Islet of Langerhans (tissue), 1 donor: Measurements from ENCODE around the gene OR8A1.

Experiments
- FAIRE-seq: peaks from one replicate; lab custom pipeline; 2011; peaks lifted over from hg19 to GRCh38; lab: Jason Lieb, UNC

OR8A1 gene

DNA sequence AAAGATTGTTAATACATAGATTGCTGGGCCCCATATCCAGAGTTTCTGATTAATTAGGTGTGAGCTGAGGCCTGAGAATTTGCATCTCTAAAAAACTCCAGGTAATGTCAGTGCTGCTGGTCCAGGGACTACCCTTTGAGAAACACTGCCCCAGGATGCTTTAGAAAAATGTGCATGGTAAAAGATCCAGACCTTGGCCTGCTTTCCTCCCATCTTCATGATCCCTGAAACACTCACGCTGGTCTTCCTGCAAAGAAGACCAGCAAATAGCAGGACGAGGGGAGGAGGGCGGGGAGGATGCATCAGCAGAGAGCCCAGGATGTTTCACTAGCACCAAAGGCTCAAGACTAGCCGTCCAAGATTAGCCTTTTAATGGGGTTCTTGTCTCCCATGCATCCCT lies at the start of gene OR8A1:
OR8A1 (plus strand) TSS at position 301 of the 400 bp plus-strand sequence. CDS start 123 bp downstream, outside the sequence.
- no peak for FAIRE-seq

DNA sequence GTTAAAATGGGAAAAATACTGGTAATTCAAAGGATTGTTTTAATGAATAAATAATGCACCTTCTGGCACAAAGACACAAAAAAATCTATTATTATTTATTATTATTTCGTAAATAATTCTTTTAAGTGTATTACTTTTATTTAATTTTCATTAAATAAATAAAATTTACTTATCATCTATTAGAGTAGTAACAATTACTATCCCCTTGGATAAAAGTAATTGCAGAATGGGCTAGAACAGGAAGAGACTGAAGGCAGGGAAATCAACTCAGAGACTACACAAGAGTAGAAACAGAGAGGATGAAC lies 49.3 kb upstream of the OR8A1 start:
- no peak for FAIRE-seq

DNA sequence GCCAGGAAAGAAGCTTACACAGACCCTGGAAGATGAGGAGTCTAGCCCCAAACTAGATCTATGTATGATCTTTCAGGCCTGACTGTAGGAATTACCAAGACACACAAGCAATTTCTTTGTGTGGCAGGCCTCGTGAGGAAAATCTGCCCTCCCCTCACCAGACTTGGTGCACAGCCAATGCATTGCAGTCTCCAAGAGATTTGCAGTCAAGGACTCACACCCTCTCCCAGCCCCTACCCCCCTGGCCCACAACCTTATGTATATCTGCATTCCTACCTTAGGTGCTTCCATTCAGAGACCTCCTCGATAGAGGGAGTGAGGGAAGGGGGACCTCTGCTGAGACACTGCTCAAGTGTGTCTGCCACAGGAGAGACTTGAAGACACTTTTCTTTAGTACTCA lies 36.2 kb upstream of the OR8A1 start:
- no peak for FAIRE-seq

DNA sequence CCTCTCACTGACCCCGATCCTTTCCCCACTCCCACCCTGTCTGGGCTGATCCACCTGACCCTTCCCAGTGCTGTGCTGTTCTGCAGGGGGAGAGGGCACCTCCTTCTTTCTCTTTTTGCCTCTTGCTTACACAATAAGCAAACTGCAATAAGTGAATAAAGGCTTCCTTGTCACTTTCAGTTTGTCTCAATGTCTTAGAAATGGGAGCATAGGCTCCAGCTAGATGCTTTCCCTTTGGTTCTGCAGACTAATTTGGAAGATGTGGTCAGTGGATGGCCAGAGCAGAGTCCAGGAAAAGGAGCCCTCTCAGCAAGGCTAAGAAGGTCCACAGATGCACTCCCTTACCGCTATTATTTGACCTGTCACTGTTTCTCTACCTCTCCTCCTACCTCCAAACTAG lies 35.7 kb upstream of the OR8A1 start:
- FAIRE-seq = no peak

DNA sequence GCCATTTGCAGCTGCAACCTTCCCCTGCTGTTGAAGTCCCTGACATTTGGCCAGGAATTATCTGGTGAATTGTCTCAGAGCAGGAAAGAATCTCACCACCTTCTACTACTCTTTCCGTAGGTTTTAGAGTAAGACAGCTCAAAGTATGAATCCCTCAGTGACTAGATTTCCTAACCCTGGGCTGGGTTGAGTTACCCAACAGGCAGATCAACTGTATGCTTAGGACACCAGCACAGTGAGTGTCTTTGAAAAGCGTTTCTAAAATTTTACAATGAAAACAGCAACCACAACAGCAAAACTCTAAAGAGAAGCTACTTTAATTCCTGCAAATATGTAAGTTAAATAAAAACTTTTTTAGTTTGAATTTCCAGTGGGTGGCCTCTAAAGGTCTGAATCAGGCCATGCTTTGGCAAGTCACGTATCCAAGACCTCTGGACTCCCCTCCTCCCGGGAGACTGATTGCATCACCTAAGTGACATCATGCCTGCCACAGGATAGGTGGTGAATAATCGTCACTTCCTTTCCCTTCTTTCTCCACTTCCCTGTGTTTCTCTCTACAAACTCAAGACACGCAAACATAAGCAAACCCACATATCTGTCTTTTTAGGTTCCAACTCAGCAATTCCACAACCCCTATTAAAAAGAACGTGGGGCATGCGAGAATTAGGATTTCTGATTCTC lies 34.1 kb upstream of the OR8A1 start:
- no peak for FAIRE-seq

DNA sequence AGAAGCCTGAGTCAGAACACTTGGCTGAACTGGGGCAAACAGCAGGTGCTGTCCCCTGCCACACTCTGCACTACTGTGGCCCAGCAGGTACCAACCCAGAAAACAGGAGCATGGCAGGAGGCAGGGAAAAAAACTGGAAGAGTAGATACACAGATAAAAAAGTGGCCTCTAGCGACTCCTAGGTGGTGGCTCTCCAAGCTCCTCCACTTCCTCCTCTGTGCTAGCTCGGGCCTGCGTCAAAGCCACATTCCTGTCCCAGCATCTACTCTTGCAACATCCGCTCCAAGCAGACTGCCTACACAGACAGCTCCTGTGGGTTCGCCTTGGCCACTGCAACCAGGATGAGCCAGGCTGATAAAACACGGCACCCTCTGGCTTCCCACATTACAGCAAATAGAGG lies 33.3 kb upstream of the OR8A1 start:
- no peak for FAIRE-seq

DNA sequence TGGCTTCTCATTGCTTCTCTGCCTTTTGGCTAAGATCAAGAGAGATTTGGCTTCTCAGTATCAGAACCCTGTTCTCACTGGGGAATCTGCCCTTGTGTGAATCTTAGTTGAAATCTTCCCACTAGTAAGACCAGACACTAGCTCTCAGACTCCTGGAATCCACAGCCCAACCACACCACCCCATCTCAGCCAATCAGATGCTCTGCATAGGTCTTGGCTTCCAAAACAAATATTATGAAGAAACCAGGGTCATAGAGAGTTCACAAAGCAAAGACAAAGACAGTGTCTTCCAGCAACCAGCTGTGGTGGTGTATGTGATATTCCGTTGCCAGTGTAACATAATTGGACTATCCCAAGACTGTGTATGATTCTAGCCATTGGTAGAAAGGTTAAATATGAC lies 31.8 kb upstream of the OR8A1 start:
- no peak for FAIRE-seq

DNA sequence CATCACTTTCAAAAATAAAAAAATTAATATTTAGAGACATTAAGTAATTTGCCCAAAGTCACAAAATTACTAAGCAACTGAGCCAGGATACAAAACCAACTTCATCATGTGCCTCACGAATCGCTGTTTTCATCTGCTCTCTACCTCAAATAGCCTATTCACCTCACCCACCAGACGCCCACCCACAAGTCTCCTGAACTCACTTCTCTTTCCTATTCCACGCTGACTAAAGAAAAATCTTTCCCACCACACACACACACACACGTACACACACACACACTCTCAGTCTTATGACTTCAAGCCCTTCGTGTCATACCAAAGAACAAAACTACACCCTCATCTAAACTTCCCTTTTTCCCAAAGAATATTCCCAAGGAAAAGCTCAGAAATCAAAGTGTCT lies 28.6 kb upstream of the OR8A1 start:
- FAIRE-seq = no peak

DNA sequence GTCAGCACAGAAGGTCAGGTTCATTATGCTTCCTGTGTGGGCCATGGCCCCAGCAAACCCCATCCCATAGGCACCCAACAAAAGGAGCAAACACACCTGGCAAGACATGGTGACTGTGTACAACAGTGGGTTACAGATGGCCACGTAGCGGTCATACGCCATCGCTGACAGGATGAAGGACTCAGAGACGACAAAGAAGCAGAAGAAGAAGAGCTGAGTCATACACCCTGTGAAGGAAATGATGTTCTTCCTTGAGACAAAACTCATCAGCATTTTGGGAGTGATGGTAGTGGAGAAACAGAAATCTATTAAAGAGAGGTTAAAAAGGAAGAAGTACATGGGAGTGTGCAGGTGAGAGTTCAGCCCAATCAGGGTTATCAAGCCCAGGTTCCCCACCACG lies 26.7 kb upstream of the OR8A1 start:
- FAIRE-seq = no peak

DNA sequence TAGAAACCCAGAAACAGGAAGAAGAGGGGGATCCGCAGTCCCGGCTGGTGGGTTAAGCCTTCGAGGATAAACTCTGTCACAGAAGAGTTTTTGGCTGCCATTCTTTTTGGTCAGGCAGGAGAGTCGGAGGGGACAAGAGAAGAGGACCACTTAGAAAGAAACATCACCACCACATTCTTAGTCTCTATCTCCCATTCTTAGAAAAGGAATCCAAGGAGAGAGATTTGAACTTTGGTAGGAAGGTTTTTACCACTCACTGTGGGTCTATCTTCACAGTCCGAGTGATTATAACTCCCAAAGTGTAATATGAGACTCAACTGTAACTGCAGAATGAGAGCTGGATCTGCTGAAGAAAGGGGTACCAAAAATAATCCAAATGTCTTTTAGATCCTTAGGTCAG lies 26.2 kb upstream of the OR8A1 start, which contains the start of gene OR8B12:
OR8B12 (minus strand) TSS at position 101 of the 400 bp plus-strand sequence; CDS start at position 101, 0 bp downstream.
- no peak for FAIRE-seq

DNA sequence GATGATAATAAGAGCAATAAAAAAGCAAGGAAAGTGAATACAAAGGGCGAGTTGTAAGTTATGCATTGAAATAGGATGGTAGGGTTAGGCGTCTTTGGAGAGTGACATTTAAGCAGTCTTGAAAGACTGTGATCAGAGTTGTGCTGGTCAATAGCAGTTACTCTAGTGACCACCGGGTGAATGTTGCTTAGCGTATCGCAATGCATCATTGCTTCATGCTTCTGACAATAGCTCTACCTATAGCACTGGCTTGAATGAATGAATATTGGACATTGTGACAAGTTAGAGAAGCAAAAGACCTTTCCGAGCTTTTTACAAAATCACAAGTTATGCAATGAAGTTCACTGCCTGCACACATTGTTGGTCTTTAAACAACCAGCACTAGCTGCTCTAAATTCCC lies 18.6 kb upstream of the OR8A1 start:
- no peak for FAIRE-seq

DNA sequence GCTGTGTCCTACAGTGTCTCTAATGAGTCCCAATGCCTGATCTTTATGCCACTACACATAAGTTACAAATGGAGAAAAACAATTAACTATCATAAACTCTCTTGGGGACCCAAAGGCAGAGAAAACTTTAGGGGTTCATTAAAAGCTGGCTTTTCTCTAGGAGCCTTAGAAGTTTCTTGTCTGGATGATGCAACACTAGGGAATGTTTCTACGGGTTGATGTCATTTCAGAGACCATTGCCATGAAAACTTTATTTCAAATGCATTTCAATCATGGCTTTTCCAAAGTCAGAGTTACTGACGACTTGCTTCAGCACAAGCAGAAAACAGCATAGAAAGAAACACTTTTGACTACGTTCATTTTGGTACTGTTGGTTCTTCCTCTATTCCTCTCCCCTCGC lies 17.8 kb upstream of the OR8A1 start:
- no peak for FAIRE-seq

DNA sequence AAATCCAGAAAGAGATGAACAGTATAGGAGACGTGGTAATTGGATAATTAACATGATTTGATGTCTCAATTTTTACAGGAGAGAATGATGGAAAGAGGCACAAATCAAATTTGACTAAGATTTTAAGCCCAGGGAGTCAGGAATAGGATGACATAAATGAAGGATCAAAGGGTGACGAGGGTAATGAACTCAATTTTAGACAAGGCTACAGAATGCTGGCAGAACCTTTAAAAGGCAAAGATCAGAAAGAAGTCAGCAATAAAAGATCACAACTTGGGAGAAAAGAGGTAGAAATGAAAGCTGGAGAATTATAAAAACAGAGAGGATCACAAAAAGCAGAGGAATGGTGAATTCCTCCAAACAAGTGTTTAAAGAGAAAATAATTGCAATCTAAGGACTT lies 13.0 kb upstream of the OR8A1 start:
- FAIRE-seq = no peak

DNA sequence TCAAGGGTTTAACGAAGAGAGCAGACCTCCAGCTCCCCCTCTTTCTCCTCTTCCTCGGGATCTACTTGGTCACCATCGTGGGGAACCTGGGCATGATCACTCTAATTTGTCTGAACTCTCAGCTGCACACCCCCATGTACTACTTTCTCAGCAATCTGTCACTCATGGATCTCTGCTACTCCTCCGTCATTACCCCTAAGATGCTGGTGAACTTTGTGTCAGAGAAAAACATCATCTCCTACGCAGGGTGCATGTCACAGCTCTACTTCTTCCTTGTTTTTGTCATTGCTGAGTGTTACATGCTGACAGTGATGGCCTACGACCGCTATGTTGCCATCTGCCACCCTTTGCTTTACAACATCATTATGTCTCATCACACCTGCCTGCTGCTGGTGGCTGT lies 363 bp downstream of the OR8A1 start:
- no peak for FAIRE-seq

DNA sequence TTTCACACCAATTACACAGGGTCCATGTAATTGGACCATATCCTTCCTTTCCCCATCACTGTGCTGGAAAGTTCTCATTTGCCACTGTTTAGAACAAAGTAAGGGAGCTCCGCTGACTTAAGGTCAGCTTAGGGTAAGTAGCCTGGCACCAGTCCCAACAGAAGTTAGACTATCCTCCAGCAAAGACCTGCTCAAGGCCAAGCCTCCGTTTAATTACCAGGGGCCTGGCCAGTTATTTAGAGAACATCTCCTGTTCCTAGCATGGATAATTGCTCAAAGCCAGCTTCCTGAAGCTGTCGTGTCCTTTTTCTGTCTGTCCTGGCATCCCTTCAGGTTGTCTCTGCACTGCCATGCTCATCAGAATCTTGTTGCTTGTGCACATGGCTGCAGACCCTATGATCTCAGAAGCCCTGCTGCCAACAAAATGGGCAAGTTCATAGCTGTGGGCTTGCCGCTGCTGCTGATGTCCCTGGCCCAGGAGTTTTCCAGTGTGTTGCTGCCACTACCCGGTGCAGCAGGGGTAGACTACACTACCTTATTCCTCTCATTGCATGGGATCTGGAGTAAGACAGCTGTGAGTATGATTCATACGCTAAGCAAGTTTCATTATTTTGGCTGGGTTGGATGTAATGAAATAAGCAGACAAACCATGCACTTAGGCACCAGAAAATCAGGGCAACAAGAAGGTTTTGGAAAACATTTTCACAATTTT lies 8.1 kb downstream of the OR8A1 start:
- no peak for FAIRE-seq

DNA sequence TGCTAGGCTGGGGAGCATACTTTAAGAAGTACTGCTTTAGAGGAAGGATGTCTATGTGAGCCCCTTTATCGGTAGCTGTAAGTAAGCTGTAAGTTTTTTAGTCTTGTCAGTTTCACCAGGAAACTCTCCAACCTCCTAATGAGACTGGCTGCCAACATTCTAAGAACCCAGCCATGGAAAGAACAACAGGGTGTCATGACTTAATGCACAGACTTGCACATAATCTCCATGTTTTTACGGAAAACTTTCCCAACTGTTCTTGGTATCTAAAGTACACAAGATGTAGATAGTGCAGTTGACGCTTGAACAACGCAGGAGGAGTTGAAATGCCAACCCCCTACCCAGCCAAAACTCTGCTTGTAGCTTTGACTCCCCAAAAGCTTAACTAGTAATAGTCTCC lies 9.0 kb downstream of the OR8A1 start:
- no peak for FAIRE-seq

DNA sequence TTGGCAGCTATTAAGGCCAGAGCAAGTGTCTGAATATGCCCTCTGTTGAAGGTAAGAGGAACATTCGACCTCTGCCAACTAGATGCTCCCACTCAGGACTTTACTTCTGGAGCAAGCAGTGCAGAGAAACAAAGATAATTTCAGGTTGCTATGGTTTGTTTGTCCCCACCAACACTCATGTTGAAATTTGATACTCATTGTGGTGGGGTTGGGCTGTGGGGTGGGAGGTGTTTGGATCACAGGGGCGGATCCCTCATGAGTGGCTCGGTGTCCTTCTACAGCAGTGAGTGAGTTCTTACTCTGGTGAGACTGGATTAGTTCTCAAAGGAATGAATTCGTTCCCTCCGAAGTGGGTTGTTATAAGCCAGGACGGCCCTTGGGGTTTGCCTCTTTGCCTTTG lies 12.0 kb downstream of the OR8A1 start:
- no peak for FAIRE-seq

DNA sequence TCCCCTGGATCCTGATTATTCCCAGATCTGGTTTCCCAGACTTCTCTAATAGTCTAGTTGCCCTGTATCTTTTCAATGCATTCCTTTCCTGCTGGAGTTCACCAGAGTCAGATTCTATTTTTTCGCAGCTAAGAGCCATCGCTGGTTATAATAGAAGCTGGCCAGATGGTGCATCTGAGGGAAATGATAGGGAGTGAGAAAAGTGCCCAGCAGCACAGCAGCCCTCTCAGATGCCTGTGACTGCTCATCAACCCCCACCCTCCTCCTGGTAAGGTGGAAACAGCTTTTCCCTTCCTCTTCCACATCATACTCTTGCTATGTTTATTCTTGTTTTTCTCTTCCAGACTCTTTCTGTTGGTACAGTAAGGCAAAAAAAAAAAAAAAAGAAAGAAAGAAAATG lies 12.8 kb downstream of the OR8A1 start:
- FAIRE-seq = no peak

DNA sequence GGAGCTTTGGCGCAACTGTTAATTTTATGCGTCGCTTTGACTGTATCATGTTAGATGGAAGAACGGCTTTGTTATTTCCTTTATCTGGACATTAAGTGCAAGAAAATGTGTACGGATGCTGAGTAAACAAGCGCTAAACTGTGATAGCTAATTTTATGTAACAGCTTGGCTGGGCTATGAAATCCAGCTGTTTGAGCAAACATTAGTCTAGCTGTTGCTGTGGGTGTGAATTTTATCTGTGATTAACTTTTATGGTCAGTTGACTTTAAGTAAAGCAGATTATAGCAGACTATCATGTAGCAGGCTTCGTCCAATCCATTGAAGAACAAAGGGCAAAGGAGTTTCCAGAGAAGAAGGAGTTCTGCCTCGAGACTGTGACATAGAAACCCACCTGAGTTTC lies 14.0 kb downstream of the OR8A1 start:
- FAIRE-seq = no peak

DNA sequence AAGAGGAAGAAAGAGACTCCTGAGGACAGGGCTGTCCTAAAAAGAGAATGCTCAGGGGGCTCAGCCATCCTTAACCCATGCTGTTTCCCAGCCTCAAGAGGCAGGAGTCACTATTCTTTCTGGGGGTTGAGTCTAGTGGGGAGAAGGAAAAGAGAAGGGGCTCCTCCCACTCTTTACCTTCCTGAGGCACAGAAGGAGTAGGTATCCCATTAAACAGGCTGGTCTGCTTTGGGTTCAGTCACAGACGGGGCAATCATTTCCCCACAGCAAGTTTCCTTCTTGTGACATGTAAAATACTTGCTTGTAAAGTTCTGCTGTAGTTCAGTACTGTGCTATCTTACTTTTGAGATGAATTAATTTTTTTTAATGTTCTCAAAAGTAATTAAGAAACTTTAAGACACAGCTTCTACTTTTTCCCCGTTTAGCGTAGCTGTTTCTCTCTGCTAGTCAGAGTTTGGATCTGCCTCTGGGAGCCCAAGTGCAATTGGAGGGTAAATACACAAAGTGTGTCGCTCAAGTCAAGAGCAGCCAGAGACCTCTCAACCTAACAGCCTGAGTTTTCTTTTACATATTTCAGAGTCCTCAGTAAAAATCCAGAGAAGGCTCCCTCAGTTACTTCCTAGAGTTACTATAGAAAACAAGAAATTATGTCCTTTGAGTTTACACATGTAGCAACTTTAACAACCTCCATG lies 15.0 kb downstream of the OR8A1 start:
- FAIRE-seq = no peak

DNA sequence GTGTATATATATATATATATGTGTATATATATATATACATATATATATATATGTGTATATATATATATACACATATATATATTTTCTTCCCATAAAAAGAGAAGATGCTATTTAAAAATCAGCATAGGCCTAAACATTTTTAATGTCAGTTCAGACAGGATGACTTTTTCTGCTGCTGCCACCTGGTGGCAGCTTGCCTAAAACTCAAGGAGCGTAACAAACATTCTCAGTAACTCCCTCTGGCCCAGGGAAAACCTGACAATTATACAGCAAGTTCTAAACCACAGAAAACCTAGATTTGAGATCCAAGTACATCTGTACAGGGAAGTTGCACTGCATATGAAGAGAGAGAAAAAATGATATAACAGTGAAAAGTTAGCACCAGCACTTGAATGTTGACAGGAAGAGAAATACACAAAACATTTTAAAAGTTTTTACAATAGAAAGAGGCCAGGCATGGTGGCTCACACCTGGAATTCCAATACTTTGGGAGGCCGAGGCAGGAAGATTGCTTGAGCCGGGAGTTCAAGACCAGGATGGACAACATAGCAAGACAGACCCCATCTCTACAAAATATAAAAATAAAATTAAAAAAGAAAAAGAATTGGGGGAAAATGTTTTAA lies 16.6 kb downstream of the OR8A1 start:
- peak; percentile 94 for FAIRE-seq

DNA sequence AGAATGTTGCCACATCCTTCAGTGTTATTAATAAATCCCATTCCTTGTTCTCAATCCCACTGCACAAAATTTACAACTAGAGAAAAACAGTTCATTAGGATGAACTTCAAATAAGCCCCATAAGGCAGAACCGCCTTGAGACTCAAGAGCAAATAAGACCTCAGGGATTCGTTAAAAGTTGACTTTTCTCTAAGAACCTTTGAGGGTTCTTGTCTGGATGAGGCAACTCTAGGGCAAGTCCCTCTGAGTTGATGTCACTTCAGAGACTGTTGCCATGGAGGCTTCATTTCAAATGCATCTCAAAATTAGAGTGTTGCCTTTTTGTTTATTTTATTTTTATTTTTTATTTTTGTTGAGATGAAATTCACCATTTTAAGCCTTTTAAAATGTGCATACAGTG lies 21.6 kb downstream of the OR8A1 start:
- no peak for FAIRE-seq

DNA sequence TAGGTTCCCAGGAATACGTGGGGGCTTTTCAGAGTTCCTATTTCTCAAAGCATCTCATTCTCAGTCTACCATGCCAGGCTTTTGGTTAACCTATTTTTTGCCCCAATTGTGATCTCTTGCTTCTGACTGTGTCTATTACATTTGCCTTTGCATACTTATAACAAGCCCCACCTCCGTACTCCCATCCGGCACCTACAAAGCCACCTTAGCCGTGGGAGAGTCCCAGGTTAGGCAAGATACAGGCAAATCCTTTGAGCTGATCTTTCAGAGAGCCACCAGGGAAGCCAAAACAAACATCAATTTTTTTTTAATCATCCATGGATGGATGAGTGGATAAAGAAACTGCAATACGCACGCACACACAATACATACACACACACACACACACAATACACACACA lies 22.8 kb downstream of the OR8A1 start:
- no peak for FAIRE-seq
